Activated naive CD4-positive, alpha-beta T cell treated with anti-CD3 and anti-CD28 coated beads, Interleukin-2, amount 50 U/mL, for 72 hours (primary cell): ENCODE results near the gene REXO1. TPM values are rescaled to one million over a fixed set of nuclear protein-coding genes. Genes with fewer than 3 reads are reported as not detected.

Source experiments
- ATAC-seq, 2 donors: fragments of 150-1000 bp; cut with Tn5 transposase; 2 replicates each; pipeline ENCODE4 v1.10.0; 2021; ENCODE audit warnings: mild to moderate bottlenecking in 2 of 2, moderate library complexity in 2 of 2
- DNase-seq, 2 donors: peaks; one replicate each; pipeline ENCODE4 v3.0.0; 2021 to 2022; ENCODE audit warnings: low spot score in 2 of 2
- H3K27ac Mint-ChIP-seq, 2 donors: one replicate each; pipeline ENCODE4 v1.8.0; 2022; ENCODE audit warnings: mild to moderate bottlenecking in 2 of 2, mixed read lengths in 2 of 2
- H3K36me3 Mint-ChIP-seq, 2 donors: one replicate each; pipeline ENCODE4 v1.8.0; 2022; ENCODE audit warnings: mixed read lengths in 2 of 2
- H3K9me3 Mint-ChIP-seq, 2 donors: one replicate each; pipeline ENCODE4 v1.8.0; 2022; ENCODE audit warnings: mixed read lengths in 2 of 2
- total RNA-seq, 2 donors: library from RNA; stranded (reverse); gene quantifications; one replicate each; pipeline ENCODE4 v1.2.3, GENCODE V29; 2022

Gene REXO1
- total RNA-seq, 2 donors from 2014 or later, result 35.5 to 44.5 TPM

- Mint-ChIP-seq H3K36me3 (peaks cover 6 to 14% of the 10 kb centered on the region in 2 donors), H3K9me3 (peaks cover 6 to 7% of the 10 kb centered on the region in 2 donors), H3K27ac (no peak overlapping the region)
- no peak for DNase-seq
- no peak for ATAC-seq
Measured at GRCh38 chr19:1765904-1766799, 82.1 kb downstream of the REXO1 start.

Other genes starting within 250 kb of the REXO1 start
- 100 to 1,000 TPM; 163 to 193 TPM for gene UQCR11, start 243.0 kb downstream of the REXO1 start, total RNA-seq
- gene TCF3, start 195.9 kb downstream of the REXO1 start, total RNA-seq, result 100 to 1,000 TPM in 1 of 2 donors, 10 to 100 TPM in 1; 65.2 to 104 TPM
- gene ONECUT3, start 95.0 kb downstream of the REXO1 start, total RNA-seq, result not detected
- 10 to 100 TPM; 11.7 to 28.7 TPM for gene ATP8B3, start 36.2 kb downstream of the REXO1 start, total RNA-seq
- gene KLF16, start 15.1 kb upstream of the REXO1 start, total RNA-seq, result 10 to 100 TPM; 20.5 to 22.6 TPM
- 100 to 1,000 TPM; 109 to 110 TPM for gene ABHD17A, start 37.0 kb upstream of the REXO1 start, total RNA-seq
- 1 to 10 TPM; 8.5 to 10.0 TPM for gene ADAT3, start 56.9 kb upstream of the REXO1 start, total RNA-seq
- 10 to 100 TPM; 22.4 to 28.2 TPM for gene SCAMP4, start 56.9 kb upstream of the REXO1 start, total RNA-seq
- 10 to 100 TPM; 33.1 to 58.6 TPM for gene CSNK1G2, start 92.7 kb upstream of the REXO1 start, total RNA-seq
- 10 to 100 TPM; 24.6 to 60.8 TPM for gene BTBD2, start 167.2 kb upstream of the REXO1 start, total RNA-seq
- 100 to 1,000 TPM; 211 to 261 TPM for gene MKNK2, start 202.8 kb upstream of the REXO1 start, total RNA-seq
- gene MOB3A, start 247.8 kb upstream of the REXO1 start, total RNA-seq, result 100 to 1,000 TPM in 1 of 2 donors, 10 to 100 TPM in 1; 91.8 to 183 TPM
- 100 to 1,000 TPM in 1 of 2 donors, 10 to 100 TPM in 1; 29.7 to 105 TPM for gene IZUMO4, start 248.4 kb upstream of the REXO1 start, total RNA-seq